NCI-H2227 (cell line): ENCODE measurements around the gene METTL8.
"Not testable (repeated sequence)": the region's sequence is repeated elsewhere in the genome, so short reads cannot be mapped to it uniquely, and the experiment has no call there.

Experiments
- DNase-seq: peaks from one replicate; lab custom pipeline; 2025; ENCODE audit not compliant: unreplicated experiment; lab: John Stamatoyannopoulos, UW

METTL8 gene

GRCh38 chr2:171430516-171431410, 3.0 kb downstream of the METTL8 start:
- DNase-seq = peak; percentile 16

- DNase-seq = not testable (repeated sequence)
Observed at GRCh38 chr2:171422710-171423495, 10.9 kb downstream of the METTL8 start.

- DNase-seq = no peak
Observed at GRCh38 chr2:171420728-171421563, 12.8 kb downstream of the METTL8 start.

GRCh38 chr2:171419333-171419732, 14.5 kb downstream of the METTL8 start:
- no peak for DNase-seq

GRCh38 chr2:171416009-171416926, 17.5 kb downstream of the METTL8 start:
- peak; percentile 96 for DNase-seq

GRCh38 chr2:171414645-171415044, 19.1 kb downstream of the METTL8 start:
- not testable (repeated sequence) for DNase-seq

GRCh38 chr2:171412571-171413175, 21.1 kb downstream of the METTL8 start:
- DNase-seq = no peak

GRCh38 chr2:171411791-171412483, 21.9 kb downstream of the METTL8 start:
- no peak for DNase-seq

GRCh38 chr2:171411214-171411613, 22.6 kb downstream of the METTL8 start:
- DNase-seq = no peak

GRCh38 chr2:171410624-171411023, 23.2 kb downstream of the METTL8 start:
- no peak for DNase-seq

GRCh38 chr2:171410101-171410500, 23.7 kb downstream of the METTL8 start:
- DNase-seq = no peak

GRCh38 chr2:171409436-171409971, 24.3 kb downstream of the METTL8 start:
- DNase-seq = peak; percentile 56

- DNase-seq = no peak
Observed at GRCh38 chr2:171407676-171408044, 26.1 kb downstream of the METTL8 start.

GRCh38 chr2:171407030-171407675, 26.6 kb downstream of the METTL8 start:
- DNase-seq = no peak

- DNase-seq = no peak
Observed at GRCh38 chr2:171406044-171406443, 27.7 kb downstream of the METTL8 start.

GRCh38 chr2:171405546-171405945, 28.2 kb downstream of the METTL8 start:
- no peak for DNase-seq

GRCh38 chr2:171404719-171405118, 29.1 kb downstream of the METTL8 start:
- no peak for DNase-seq

GRCh38 chr2:171404261-171404660, 29.5 kb downstream of the METTL8 start:
- no peak for DNase-seq
